Mammary epithelial cell (primary cell): ENCODE results near the gene ST14.

ENCODE experiments used
- CTCF ChIP-seq, 2 donors: IDR thresholded peaks in 1 of 2; conservative IDR thresholded peaks in 1 of 2; 2 replicates each; pipeline ENCODE4 v1.5.1; 2011 to 2012; ENCODE audit warnings: inconsistent platforms in 2 of 2, low read length in 2 of 2, mild to moderate bottlenecking in 2 of 2, control low read depth in 1 of 2, low read depth in 1 of 2; ENCODE audit not compliant: insufficient read depth in 1 of 2; ENCODE audit errors: extremely low read depth in 1 of 2
- EZH2 ChIP-seq: IDR thresholded peaks from 2 replicates; pipeline ENCODE4 v1.6.1; 2012; ENCODE audit warnings: low read length, inconsistent platforms, borderline replicate concordance

- TF ChIP-seq CTCF (conservative IDR thresholded peaks at IDR 0.05 in 1 of 2, IDR thresholded peaks at IDR 0.05 in 1 of 2; ENCODE audit: extremely low read depth in 1 of 2, insufficient read depth in 1 of 2, low read depth in 1 of 2, low read length in 2 of 2): no peak
- no peak for TF ChIP-seq EZH2
These were observed 82.1 kb downstream of the ST14 start for GRCh38 chr11:130241713-130242112.
